ENCODE results near the gene ZNF609. TPM values are rescaled to one million over a fixed set of nuclear protein-coding genes. Genes with fewer than 3 reads are reported as not detected.

ZNF609 gene
- total and polyA plus RNA-seq, 2 of the 13 experiments (the other 11 are each of a cell fraction or from before 2014, with no cell fraction given), result 8.9 to 9.9 TPM

- TF ChIP-seq FOXP4 (CRISPR knock-in tag; IDR thresholded peaks at IDR 0.05) (0 out of 2 replicates have a peak, but pooled peaks have one; percentile 33), PATZ1 (CRISPR knock-in tag; IDR thresholded peaks at IDR 0.05) (peak; percentile 37; the same call in 1 of the 2 replicates), FOSL2 (CRISPR knock-in tag; IDR thresholded peaks at IDR 0.05) (peak; percentile 48; the same call in 1 of the 2 replicates), ZNF501 (CRISPR knock-in tag; IDR thresholded peaks at IDR 0.05) (no peak), ZMYM3 (CRISPR knock-in tag; IDR thresholded peaks at IDR 0.05) (no peak), ZNF10 (CRISPR knock-in tag; IDR thresholded peaks at IDR 0.05; ENCODE audit: borderline replicate concordance, low read depth) (no peak), ZNF317 (CRISPR knock-in tag; IDR thresholded peaks at IDR 0.05) (0 out of 2 replicates have a peak, but pooled peaks have one; percentile 30), GATAD2A (CRISPR knock-in tag; IDR thresholded peaks at IDR 0.05) (peak; percentile 72), TRAFD1 (CRISPR knock-in tag; IDR thresholded peaks at IDR 0.05; ENCODE audit: borderline replicate concordance) (no peak), FUBP1 (CRISPR knock-in tag; IDR thresholded peaks at IDR 0.05; ENCODE audit: borderline replicate concordance) (no peak), DBP (CRISPR knock-in tag; IDR thresholded peaks at IDR 0.05; ENCODE audit: not compliant biosample characterization) (no peak), EP300 (IDR thresholded peaks at IDR 0.05; ENCODE audit: low read depth in 2 of 2, low read length in 2 of 2) (peak in 1 of 2 experiments; percentile 52; a peak in 1 of 4 replicates), EP300 (CRISPR knock-in tag; IDR thresholded peaks at IDR 0.05; ENCODE audit: borderline replicate concordance) (no peak; the same call in 1 of the 2 replicates), ATF7-NPFF (CRISPR knock-in tag; IDR thresholded peaks at IDR 0.05; ENCODE audit: low read depth) (no peak), FOXO1 (CRISPR knock-in tag; IDR thresholded peaks at IDR 0.05) (no peak), ZBTB7B (CRISPR knock-in tag; IDR thresholded peaks at IDR 0.05) (peak; percentile 37; the same call in 1 of the 2 replicates), ZNF44 (CRISPR knock-in tag; IDR thresholded peaks at IDR 0.05) (no peak)
Measured at GRCh38 chr15:64521726-64522164, 61.4 kb downstream of the ZNF609 start (continued).
